GM13976 (cell line): ENCODE data around the gene C1orf56.

Experiments
- DNase-seq: peaks from one replicate; pipeline ENCODE4 v3.0.0; 2012; ENCODE audit warnings: low spot score
- in situ Hi-C: fragments of 300-500 bp; cut with MboI; formaldehyde crosslinking; loops from one replicate; pipeline ENCODE4 v1.12.0; 2022; ENCODE audit warnings: low sequenced_read_pairs, mixed read lengths, inconsistent platforms; ENCODE audit not compliant: unreplicated experiment
- TF ChIP-seq, protein P1 (sequence below): IDR thresholded peaks from 2 replicates; pipeline ENCODE4 v1.5.1; 2012; ENCODE audit warnings: borderline replicate concordance, mild to moderate bottlenecking; ENCODE audit not compliant: insufficient read depth; ENCODE audit errors: extremely low read depth, missing control alignments, control extremely low read depth

Gene C1orf56

GRCh38 chr1:151059109-151060006 is 11.8 kb downstream of the C1orf56 start, which contains the start of gene CDC42SE1:
TSS of gene CDC42SE1 (minus strand) at chr1:151059622. CDS start at chr1:151055730, 3,892 bp downstream.
- peak; percentile 93 for DNase-seq
- TF ChIP-seq, protein P1, sequence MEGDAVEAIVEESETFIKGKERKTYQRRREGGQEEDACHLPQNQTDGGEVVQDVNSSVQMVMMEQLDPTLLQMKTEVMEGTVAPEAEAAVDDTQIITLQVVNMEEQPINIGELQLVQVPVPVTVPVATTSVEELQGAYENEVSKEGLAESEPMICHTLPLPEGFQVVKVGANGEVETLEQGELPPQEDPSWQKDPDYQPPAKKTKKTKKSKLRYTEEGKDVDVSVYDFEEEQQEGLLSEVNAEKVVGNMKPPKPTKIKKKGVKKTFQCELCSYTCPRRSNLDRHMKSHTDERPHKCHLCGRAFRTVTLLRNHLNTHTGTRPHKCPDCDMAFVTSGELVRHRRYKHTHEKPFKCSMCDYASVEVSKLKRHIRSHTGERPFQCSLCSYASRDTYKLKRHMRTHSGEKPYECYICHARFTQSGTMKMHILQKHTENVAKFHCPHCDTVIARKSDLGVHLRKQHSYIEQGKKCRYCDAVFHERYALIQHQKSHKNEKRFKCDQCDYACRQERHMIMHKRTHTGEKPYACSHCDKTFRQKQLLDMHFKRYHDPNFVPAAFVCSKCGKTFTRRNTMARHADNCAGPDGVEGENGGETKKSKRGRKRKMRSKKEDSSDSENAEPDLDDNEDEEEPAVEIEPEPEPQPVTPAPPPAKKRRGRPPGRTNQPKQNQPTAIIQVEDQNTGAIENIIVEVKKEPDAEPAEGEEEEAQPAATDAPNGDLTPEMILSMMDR: peak; percentile 81
- in situ Hi-C loops: no loop called here

GRCh38 chr1:151060007-151060656 is 12.6 kb downstream of the C1orf56 start, which contains the start of gene MLLT11:
TSS of gene MLLT11 (plus strand) at chr1:151060397. CDS start at chr1:151067225, 6,828 bp downstream.
- peak; percentile 47 for DNase-seq
- in situ Hi-C loops: no loop called here
- TF ChIP-seq, protein P1: no peak

DNA sequence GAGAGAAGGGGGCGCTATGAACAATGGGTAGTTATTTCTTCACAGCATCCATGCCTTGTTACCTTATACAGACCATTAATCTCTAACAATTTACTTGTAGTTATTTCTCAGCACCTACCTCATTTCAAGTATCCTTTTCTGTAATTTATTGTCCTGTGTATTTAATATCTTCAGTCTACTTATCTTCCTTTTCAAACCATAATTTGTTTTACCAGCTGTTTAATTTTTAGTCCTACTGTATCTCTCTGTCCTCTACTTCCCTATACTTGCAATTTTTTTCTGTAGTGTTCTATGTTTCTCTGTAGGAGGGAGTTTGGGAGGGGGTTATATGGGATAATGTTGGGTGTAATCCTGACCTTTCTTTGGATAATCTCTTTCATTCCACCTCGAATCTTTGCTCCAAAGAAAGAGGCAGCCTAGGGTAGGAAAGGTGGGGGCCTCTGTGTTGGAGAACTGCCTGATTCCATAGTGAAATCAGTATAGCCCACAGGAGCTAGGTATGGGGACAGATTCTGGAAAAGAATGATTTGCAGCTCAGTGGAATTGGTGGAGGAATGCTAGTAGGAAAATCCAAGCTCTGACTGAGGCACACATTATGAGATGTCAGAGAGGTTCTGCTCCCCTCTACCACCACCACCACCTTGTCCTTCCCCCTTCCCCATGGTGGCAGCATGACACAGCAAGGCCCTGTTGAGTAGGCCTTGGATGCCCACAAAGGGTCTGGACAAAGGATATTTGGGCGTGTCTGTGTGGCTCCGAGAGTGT is 13.3 kb downstream of the C1orf56 start:
- DNase-seq: no peak
- TF ChIP-seq, protein P1: no peak
- in situ Hi-C loops: no loop called here

GRCh38 chr1:151061704-151062103 is 14.2 kb downstream of the C1orf56 start:
- in situ Hi-C loops: no loop called here
- TF ChIP-seq, protein P1: no peak
- DNase-seq: no peak

DNA sequence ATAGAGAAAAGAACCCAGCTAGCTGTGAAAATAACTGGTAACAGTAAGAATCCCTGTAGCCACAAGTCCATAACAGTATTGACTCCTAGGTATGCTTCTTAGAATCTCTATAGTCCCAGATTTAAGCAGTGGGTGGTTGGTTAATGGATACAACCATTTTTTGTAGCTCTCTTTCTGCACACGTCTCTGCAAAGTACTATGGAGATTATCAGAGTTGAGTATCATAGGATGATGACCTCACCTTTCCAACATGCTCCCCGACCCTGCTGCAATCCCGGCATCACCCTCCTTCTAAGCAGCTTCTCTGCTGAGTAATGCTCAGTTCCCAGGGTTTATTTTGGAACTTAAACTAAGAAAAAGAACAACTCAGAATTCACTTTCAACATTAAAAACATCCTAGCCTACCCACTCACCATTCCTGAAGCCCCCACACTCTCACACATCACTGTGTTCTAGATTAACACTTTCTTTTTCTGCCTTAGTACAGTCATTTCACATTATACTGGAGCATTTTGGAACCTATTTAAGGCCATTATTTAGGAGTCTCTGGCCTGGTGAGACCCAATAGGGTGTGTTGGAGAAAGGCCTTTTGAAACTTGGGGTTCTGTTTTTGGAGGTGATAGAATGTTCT is 15.3 kb downstream of the C1orf56 start:
- in situ Hi-C loops: no loop called here
- TF ChIP-seq, protein P1: no peak
- DNase-seq: no peak
